NCI-H146 (cell line): ENCODE data around the gene CCDC82.
A peak's percentile ranks its signal among the peaks of the same experiment; 100 is the strongest.

Experiments
- DNase-seq: peaks from one replicate; lab custom pipeline; 2025; lab: John Stamatoyannopoulos, UW

The CCDC82 gene

GRCh38 chr11:96361778-96362177 lies 27.9 kb downstream of the CCDC82 start:
- no peak for DNase-seq

- no peak for DNase-seq
Observed at GRCh38 chr11:96358321-96358720, 31.4 kb downstream of the CCDC82 start.

DNA sequence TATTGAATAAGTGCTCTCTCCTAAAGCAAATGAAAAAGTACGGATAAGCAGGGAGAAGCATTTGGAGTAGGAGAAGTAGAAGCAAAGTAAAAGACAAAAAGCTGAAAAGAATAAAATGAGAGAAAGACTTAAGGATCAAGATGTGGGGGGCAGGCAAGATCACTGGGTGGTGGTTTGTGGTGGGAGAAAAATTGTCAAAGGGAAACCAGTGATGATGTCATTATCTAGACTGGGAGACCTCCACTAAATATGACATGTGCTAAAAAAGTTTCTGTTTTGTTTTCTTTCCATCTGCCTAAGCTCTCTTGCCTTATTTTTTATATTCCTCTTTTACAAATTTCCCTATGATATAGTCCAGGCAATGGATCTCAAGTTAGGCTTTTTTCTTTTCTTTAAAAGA lies 31.9 kb downstream of the CCDC82 start:
- DNase-seq: no peak

DNA sequence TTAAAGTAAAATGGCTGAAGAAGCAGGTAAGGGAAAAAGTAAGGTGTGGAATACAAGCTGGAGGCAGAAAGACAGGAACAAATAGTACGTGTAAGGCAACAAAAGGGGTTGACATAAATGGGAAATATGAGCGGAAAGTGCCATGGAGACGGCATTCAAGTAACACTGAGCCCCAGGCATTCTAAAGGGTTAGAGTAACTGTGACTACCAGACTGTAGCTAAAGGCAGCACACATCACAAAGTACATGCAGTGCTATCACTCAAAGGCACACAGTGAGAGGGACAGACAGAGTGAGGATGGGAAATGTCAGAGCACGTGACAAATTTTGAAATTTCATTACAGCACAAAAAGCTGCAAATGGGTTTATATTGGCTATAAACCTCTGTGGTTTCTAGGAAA lies 32.9 kb downstream of the CCDC82 start:
- DNase-seq: no peak

GRCh38 chr11:96342961-96343711 lies 46.6 kb downstream of the CCDC82 start, which contains the start of gene MAML2:
TSS of gene MAML2 (minus strand) at chr11:96343195. CDS start at chr11:96341895, 1,300 bp downstream.
- DNase-seq: peak; percentile 86

DNA sequence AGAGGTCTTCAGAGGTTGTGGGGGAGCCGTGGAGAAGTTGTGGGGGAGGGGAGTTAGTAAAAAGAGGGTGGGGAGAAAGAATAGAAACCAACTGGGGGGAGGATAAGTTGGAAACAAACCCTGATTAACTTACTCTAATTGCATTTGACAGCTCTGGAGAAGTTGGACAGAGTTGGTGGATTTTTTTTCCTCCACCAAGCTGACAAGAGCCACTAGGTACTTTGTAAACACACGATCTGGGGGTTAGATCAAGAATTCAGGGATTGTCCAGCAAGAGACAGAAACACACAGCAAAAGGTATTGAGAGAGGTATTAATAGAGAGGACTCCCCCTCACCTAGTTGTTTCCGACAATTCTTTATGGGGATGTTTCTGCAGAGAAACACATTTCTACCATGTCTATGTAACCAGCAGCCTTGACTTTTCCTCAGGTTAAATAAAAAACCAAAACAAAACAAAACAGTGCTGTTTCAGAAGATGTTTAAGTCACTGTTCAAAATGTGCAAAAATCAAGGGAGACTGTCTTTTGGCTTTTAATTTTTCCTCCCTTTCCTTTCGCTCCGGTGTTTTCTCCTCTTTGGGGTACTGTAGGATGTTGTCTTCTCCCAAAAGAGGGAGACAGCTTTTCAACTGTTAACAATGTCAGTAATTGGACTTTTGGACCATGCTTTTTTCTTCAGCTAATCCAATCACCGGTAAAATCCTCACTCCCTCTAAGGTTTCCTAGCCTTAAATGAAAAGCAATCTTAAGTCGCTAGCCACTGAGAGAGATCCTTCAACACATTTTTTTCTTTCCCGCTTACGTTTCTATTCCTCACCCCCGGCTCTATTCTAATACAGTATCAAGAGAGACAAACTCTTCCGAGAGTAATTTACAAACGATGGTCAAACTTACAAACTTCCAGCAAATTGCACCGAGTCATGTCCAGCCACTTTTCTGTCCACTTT lies 47.4 kb downstream of the CCDC82 start:
- no peak for DNase-seq

- peak; percentile 35 for DNase-seq
Observed at GRCh38 chr11:96341211-96342013, 48.3 kb downstream of the CCDC82 start.

- no peak for DNase-seq
Observed at GRCh38 chr11:96340555-96340885, 49.2 kb downstream of the CCDC82 start.

DNA sequence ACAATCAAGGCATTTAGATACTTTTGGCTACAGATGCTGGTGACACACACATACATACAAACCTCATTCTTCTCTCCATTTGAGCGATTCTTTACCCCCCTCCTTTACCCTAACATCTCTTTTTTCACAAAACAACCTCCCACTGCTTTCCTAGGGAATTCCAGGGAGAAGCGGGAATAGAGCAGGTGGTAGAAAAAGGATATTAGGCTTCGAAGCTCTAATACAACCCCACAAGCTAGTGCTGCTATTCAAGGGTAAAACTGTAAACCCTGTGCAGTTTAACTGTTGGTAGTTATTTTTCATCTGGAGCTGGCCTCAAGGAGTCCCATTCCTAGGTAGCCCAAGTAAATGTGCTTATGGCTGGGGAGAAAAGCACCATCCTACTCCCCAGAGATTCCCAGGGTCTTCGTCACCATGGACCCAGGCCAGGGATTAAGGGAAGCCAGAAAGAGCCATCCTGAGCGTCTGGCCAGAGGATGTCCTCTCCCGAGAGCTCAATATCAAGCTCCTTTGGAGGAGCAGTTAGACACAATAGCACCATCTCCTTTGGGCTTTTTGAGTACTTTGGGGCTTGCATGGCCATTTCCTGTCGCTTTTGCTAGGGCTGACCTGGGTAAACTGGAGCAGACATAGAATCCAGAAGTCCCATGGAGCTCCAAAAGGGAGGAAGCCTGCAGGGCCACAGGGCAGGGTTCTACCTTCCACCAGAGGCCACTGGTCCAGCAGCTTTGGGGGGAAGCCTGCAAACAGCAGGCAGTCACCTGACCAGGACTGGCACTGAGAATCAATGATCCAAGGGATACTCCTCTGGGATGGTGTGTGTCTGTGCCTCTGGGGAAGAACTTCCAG lies 49.8 kb downstream of the CCDC82 start:
- DNase-seq: no peak

GRCh38 chr11:96338910-96339705 lies 50.6 kb downstream of the CCDC82 start:
- no peak for DNase-seq

GRCh38 chr11:96337541-96338431 lies 51.9 kb downstream of the CCDC82 start:
- DNase-seq: no peak

- no peak for DNase-seq
Observed at GRCh38 chr11:96335388-96335787, 54.3 kb downstream of the CCDC82 start.

- DNase-seq: no peak
Observed at GRCh38 chr11:96334219-96334618, 55.5 kb downstream of the CCDC82 start.

DNA sequence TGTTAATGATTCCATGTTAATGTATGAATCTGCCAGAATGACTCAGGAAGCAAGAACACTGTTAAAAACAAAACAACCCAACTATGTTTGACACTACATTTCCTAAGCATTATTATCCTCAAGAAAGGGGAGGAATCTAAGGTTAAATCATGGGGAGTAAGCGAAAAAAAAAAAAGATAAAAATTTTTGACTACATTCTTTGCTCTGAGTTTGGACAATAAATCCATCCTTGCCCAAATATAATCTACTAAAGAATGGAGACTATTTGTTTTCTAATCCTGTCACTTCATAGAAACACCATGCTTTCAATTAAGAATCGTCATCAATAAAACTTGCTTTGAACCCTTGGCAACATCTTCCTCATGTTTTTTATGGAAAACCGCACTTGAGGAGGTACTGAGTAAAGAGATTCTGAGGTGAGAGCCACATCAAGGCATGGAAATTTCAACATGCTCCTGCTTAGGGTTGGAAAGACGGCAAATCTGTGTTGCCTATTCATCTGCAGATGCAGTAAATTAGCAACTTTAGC lies 56.5 kb downstream of the CCDC82 start:
- DNase-seq: no peak

DNA sequence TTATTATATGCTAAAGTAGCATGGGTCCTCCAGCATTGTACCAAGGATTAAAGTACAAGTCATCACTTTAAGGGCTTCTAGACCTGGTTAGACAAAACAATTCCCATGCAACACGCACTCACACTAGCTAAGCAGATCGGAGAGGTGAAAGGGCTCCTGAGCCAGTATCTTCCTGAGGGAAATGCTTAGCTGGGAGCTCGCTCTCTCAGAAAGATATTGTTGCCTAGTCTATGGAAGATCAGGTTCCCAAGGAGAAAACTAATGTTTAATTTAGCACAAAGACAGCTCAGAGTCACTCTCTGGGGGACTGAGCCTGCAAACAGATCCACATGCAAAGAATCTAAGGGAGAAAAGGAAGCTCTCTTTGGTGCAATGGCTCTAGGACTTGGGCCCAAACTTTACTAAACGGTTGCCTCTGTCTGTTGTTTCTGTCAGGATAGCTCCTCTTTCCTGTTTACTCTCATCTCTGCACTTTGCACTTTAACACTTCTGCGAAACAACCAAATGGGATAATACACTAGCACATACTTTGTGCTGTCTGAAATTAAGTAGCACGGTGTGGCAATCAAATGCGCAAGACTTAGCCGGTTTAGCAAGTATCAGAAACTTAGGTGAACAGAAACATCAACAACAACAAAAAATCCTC lies 57.5 kb downstream of the CCDC82 start:
- DNase-seq: no peak

DNA sequence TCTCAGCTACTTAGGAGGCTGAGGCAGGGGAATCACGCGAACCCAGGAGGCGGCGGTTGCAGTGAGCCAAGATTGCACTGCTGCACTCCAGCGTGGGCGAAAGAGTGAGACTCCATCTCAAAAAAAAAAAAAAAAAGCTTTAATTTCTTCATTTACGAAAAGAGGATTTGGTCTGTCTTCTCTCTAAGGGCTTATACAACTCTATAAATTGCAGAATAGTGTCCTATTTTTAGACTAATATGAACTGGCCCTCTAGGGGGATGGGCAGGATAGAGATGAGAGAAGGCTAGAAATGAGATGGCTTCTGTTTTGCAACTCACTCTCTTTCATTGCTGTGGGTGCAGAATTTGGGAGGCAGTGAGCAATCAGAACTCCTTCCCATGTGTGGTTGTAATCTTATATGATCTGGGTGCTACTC lies 58.0 kb downstream of the CCDC82 start:
- DNase-seq: no peak

GRCh38 chr11:96330511-96330859 lies 59.2 kb downstream of the CCDC82 start:
- DNase-seq: no peak

- DNase-seq: no peak
Observed at GRCh38 chr11:96329855-96330510, 59.7 kb downstream of the CCDC82 start.
